ENCODE results near the gene HAUS7.
"Not testable (repeated sequence)": the region's sequence is repeated elsewhere in the genome, so short reads cannot be mapped to it uniquely, and the experiment has no call there.

Gene HAUS7

DNA sequence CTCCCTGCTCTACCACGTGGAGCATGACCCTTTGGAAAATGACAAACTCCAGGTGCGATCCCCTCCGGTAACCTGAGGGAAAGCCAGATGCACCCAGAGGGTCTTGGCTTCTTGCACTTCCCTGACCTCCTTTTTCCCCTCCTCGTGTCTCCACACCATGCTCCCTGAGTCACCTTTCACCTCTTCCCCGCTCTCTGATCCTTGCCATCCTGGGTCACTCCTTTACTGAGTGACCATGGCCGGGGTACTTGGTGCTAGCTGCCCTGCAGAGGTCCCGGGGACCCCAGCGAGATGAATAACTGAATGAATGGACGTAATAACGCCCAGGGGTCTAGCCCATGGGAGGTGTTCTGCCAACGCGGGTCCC lies 59.5 kb downstream of the HAUS7 start:
- no peak for TF ChIP-seq TAF1 (IDR thresholded peaks at IDR 0.05; ENCODE audit: borderline replicate concordance, low read depth, low read length)
- no peak for TF ChIP-seq POLR2AphosphoS5 (IDR thresholded peaks at IDR 0.05; ENCODE audit: low read depth, low read length)
- TF ChIP-seq POLR2A (IDR thresholded peaks at IDR 0.05; ENCODE audit: low read depth, low read length): no peak
- DNase-seq (ENCODE audit: insufficient read length): no peak
- no peak for FAIRE-seq

DNA sequence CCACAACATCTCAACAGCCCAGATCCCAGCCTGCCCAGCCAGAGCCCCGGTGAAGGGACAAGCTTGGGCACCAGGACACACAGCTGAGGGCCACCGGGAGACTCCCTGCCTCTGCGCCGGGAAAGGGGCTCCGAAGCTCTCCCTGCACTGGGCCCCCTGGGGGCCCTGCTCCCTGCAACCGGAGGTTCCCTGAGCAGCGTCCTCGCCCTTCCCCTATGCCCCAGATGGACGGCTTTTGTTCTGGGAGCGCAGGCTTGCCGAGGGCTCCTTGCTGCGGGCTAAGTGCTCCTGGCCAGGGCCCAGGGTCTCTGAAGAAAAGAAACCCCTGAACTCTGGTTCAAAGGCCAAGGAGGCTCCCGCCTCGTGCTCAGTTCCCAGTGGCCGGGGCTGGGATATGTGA lies 60.0 kb downstream of the HAUS7 start:
- DNase-seq (ENCODE audit: insufficient read length) (no peak), FAIRE-seq (no peak)
- TF ChIP-seq TAF1 (IDR thresholded peaks at IDR 0.05; ENCODE audit: borderline replicate concordance, low read depth, low read length): no peak
- TF ChIP-seq POLR2AphosphoS5 (IDR thresholded peaks at IDR 0.05; ENCODE audit: low read depth, low read length): no peak
- TF ChIP-seq POLR2A (IDR thresholded peaks at IDR 0.05; ENCODE audit: low read depth, low read length): no peak

- TF ChIP-seq POLR2A (IDR thresholded peaks at IDR 0.05; ENCODE audit: low read depth, low read length) (no peak), POLR2AphosphoS5 (IDR thresholded peaks at IDR 0.05; ENCODE audit: low read depth, low read length) (no peak), TAF1 (IDR thresholded peaks at IDR 0.05; ENCODE audit: borderline replicate concordance, low read depth, low read length) (no peak)
- FAIRE-seq (no peak), DNase-seq (ENCODE audit: insufficient read length) (no peak)
Measured at GRCh38 chrX:153409414-153410101, 60.8 kb downstream of the HAUS7 start.

GRCh38 chrX:153408871-153409351 lies 61.5 kb downstream of the HAUS7 start:
- FAIRE-seq (no peak), DNase-seq (ENCODE audit: insufficient read length) (no peak)
- TF ChIP-seq TAF1 (IDR thresholded peaks at IDR 0.05; ENCODE audit: borderline replicate concordance, low read depth, low read length): no peak
- TF ChIP-seq POLR2A (IDR thresholded peaks at IDR 0.05; ENCODE audit: low read depth, low read length): no peak
- TF ChIP-seq POLR2AphosphoS5 (IDR thresholded peaks at IDR 0.05; ENCODE audit: low read depth, low read length): no peak

DNA sequence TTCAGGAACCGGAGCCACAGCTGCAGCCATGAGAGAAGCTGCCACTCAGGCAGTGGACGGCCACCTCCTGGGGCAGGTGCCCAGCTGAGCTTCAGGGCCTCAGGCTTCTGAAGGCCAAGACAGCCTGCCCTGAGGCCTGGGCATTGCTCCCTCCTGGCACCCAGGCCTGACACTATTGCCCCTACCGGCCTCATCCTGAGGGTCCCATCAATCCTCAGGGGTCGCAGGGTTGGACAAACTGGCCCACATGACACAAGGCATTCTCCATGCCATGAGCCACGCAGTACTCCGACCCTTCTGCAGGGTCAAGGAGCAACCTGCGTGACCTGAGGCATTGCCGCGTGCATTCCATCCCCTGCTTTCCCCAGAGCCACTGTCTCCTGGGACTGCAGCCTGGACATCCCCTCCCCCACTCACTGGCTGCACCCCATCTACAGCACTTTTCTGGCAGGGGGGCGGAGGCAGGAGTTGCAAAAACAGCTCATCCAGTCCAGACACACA lies 62.1 kb downstream of the HAUS7 start:
- no peak for DNase-seq (ENCODE audit: insufficient read length)
- TF ChIP-seq POLR2A (IDR thresholded peaks at IDR 0.05; ENCODE audit: low read depth, low read length): no peak
- no peak for TF ChIP-seq TAF1 (IDR thresholded peaks at IDR 0.05; ENCODE audit: borderline replicate concordance, low read depth, low read length)
- no peak for TF ChIP-seq POLR2AphosphoS5 (IDR thresholded peaks at IDR 0.05; ENCODE audit: low read depth, low read length)
- FAIRE-seq: no peak

DNA sequence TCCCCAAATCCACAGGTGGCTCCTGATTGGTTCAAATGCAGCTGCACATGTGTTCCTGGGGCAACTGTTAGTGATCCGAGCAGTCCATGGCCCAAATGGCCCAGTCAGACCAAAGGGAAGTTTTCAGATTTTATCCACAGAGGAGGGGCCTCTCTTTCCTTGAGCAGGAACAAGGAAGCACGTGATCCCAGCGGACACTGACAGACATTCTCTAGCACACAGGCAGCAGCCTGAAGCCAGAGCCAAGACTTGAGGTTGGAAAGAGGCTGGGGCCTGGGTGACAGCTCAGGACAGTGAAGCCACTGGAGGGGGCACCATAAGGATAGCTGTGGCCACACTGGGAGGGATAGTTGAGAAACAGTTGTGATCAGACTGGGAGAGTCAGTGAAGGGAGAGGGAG lies 62.6 kb downstream of the HAUS7 start:
- TF ChIP-seq TAF1 (IDR thresholded peaks at IDR 0.05; ENCODE audit: borderline replicate concordance, low read depth, low read length): no peak
- TF ChIP-seq POLR2AphosphoS5 (IDR thresholded peaks at IDR 0.05; ENCODE audit: low read depth, low read length): no peak
- no peak for TF ChIP-seq POLR2A (IDR thresholded peaks at IDR 0.05; ENCODE audit: low read depth, low read length)
- DNase-seq (ENCODE audit: insufficient read length): no peak
- FAIRE-seq: no peak

DNA sequence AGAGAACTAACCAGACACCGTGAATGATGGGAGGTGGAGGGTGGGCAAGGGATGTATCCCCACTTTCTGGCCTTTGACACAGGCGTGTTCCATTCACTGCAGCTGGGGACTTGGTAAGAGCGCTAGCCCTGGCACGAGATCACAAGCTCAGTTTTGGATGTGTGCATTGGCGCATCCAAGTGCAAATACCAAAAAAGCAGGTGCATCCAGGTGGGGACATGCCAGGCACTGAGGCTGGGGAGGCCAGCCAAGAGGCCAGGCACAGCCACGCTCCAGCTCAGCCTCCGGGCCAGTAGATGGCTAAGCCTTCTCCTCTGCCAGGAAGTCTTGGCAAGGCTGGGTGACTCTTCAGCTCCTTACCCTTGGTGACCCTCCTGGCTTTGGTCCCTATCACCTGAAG lies 63.5 kb downstream of the HAUS7 start:
- FAIRE-seq (no peak), DNase-seq (ENCODE audit: insufficient read length) (no peak)

DNA sequence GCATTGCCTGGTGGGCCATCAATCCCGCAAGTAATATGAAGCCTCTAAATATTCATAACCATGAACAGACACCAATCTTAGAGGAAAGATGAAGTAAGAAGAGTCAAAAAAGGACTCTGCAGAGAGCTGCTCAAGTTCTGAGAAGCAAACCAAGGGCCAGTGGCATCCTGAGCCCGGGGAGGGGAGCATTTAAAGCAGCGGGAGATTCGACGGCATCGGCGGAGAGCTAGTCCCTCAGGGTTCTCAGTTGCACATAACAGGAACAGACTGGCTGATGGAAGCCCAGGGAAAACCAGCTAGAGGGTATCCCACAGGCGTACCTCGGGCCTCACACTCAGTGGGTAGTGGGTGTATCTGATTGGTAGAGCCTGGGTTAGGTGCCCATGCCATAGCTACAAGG lies 64.4 kb downstream of the HAUS7 start:
- no peak for DNase-seq (ENCODE audit: insufficient read length)
- no peak for FAIRE-seq
- TF ChIP-seq POLR2A (IDR thresholded peaks at IDR 0.05; ENCODE audit: low read depth, low read length) (no peak), POLR2AphosphoS5 (IDR thresholded peaks at IDR 0.05; ENCODE audit: low read depth, low read length) (no peak), TAF1 (IDR thresholded peaks at IDR 0.05; ENCODE audit: borderline replicate concordance, low read depth, low read length) (no peak)

More for the DNA sequence above, 63.5 kb downstream of the HAUS7 start:
- TF ChIP-seq POLR2A (IDR thresholded peaks at IDR 0.05; ENCODE audit: low read depth, low read length) (no peak), POLR2AphosphoS5 (IDR thresholded peaks at IDR 0.05; ENCODE audit: low read depth, low read length) (no peak), TAF1 (IDR thresholded peaks at IDR 0.05; ENCODE audit: borderline replicate concordance, low read depth, low read length) (no peak)

DNA sequence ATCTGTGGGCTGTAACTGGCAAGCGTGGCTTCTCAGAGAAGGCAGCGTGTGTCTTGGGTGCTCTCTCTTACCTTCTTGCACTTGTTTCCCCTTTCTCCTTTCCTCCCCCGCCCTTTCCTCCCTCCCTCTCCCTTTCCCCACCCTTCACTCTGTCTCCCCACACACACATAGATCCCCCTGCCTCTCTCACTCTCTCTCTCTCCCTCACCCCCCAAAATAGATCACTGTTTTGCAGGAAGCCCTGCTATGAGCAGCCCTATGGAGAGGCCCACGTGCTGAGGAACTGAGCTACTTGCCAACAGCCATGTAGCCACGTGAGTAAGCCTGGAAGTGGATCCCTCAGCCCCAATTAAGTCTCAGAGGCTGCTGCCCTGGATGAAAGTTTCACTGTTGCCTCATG lies 65.0 kb downstream of the HAUS7 start:
- no peak for FAIRE-seq
- DNase-seq (ENCODE audit: insufficient read length): no peak
- TF ChIP-seq POLR2AphosphoS5 (IDR thresholded peaks at IDR 0.05; ENCODE audit: low read depth, low read length) (no peak), POLR2A (IDR thresholded peaks at IDR 0.05; ENCODE audit: low read depth, low read length) (no peak), TAF1 (IDR thresholded peaks at IDR 0.05; ENCODE audit: borderline replicate concordance, low read depth, low read length) (no peak)

DNA sequence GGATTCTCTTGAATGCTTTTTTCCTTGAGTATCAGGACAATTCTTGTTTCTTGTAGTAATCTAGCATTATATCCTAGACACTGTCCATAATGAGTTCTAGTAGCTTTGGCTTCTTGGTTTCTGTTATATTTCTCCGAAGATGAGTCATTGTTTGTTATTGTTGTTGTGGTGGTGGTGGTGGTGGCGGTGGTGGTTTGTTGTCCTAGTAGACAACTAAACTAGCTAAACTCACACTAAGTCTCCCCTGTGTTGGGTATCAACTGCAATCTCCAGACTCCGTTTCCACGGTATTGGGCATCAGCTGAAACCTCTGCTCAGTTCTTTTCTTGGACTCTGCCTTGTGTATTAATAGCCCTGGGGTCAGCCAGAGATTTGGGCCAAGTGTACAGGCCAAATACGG lies 66.0 kb downstream of the HAUS7 start:
- not testable (repeated sequence) for DNase-seq (ENCODE audit: insufficient read length); FAIRE-seq

DNA sequence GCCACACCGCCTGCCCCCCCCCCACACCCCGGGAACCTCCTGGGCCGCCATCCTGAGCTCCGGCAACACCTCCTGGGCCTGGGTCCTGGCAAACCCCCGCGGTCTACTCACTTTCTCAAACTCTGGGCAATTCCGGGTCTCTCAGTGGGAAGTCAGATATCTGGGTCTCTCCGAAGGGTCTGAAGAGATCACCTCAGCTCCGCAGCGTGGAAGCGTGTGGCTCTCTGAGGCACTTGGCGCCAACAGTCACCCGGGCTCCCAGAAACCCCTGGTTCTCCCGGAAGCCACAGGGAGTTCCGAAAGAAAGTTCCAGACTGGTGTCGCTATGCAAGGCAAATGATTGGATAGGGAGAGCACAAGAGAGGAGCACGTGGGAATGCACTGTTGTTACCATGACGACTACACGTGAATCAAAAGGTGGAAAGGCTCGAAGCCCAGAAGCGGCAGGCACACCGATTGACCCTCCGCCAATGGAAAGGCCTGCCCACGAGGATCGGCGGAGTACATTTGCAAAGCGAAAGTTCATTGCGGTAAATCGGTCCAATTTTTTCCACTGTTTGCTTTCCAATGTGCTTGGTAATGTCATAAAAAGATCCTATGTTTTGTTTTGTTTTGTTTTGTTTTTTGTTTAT lies 69.1 kb downstream of the HAUS7 start, which contains the start of gene PNMA6E:
TSS of gene PNMA6E (minus strand) at position 218 of the 632 bp plus-strand sequence. CDS start 2,501 bp downstream, outside the sequence.
- TF ChIP-seq POLR2AphosphoS5 (IDR thresholded peaks at IDR 0.05; ENCODE audit: low read depth, low read length) (no peak), TAF1 (IDR thresholded peaks at IDR 0.05; ENCODE audit: borderline replicate concordance, low read depth, low read length) (no peak), POLR2A (IDR thresholded peaks at IDR 0.05; ENCODE audit: low read depth, low read length) (no peak)
- no peak for FAIRE-seq
- DNase-seq (ENCODE audit: insufficient read length): no peak
